ENCODE results near the gene TACR1. TPM values are rescaled to one million over a fixed set of nuclear protein-coding genes. Genes with fewer than 3 reads are reported as not detected.

The TACR1 gene
- total and polyA plus RNA-seq, 2 of the 13 experiments (the other 11 are each of a cell fraction or from before 2014, with no cell fraction given): not detected

DNA sequence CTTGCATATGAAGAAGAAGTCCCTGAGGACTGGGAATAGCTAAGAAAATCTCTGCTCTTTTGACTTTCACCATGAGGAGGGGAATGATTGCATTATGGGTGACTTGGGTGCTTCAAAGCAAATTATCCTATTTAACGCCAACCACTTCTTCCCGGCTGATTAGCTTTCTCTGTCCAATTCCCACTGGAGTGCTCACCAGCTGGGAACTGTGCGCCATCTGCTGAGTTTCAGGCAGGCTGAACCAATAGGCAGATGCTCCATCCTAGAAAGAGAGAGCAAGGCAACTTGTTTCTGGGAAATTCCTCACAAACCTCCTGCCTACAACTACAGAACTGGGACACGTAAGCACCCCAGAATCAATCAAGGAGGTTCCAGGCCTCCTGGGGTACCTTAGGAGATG is 191.5 kb downstream of the TACR1 start:
- Histone ChIP-seq H3K27ac (ENCODE audit: extremely low read length, insufficient read depth, low read length) (no peak overlapping the region), H3K9me3 (ENCODE audit: low read length) (no peaks in the 10 kb centered on the region), H3K4me3 (replicated peaks in 1 of 3; ENCODE audit: insufficient read depth in 1 of 3, low read depth in 2 of 3, low read length in 3 of 3) (no peak overlapping the region), H3K36me3 (replicated peaks in 1 of 2; ENCODE audit: control insufficient read depth in 1 of 2, insufficient read depth in 2 of 2, low read length in 2 of 2) (no peaks in the 10 kb centered on the region; a peak in 2 of 5 replicates), H2AFZ (ENCODE audit: low read length) (no peak overlapping the region), H3K4me2 (ENCODE audit: low read depth, low read length) (no peak overlapping the region), H3K9ac (ENCODE audit: insufficient read depth, low read depth, low read length) (no peak overlapping the region), H3K4me1 (ENCODE audit: insufficient read depth, low read length) (peaks cover 10% of the 10 kb centered on the region), H3K79me2 (ENCODE audit: insufficient read depth, low read length) (no peaks in the 10 kb centered on the region), H3K27me3 (ENCODE audit: control insufficient read depth in 1 of 2, insufficient read depth in 2 of 2, low read length in 2 of 2) (no peaks in the 10 kb centered on the region), H4K20me1 (ENCODE audit: insufficient read depth, low read length) (no peaks in the 10 kb centered on the region)
- TF ChIP-seq PTBP1 (IDR thresholded peaks at IDR 0.05; ENCODE audit: low read depth, low read length, poor library complexity, severe bottlenecking) (no peak), JDP2 (CRISPR knock-in tag; IDR thresholded peaks at IDR 0.05; ENCODE audit: borderline replicate concordance) (no peak), CTCF (CRISPR knock-in tag; IDR thresholded peaks at IDR 0.05) (peak; percentile 38), FOXK2 (IDR thresholded peaks at IDR 0.05) (no peak), RFXANK (CRISPR knock-in tag; IDR thresholded peaks at IDR 0.05) (no peak), HNRNPLL (IDR thresholded peaks at IDR 0.05; ENCODE audit: low read depth, low read length, poor library complexity, severe bottlenecking) (no peak), KLF16 (CRISPR knock-in tag; IDR thresholded peaks at IDR 0.05) (no peak), ZNF230 (CRISPR knock-in tag; IDR thresholded peaks at IDR 0.05) (no peak), REPIN1 (CRISPR knock-in tag; IDR thresholded peaks at IDR 0.05; ENCODE audit: borderline replicate concordance, low read depth) (no peak), HMGA1 (CRISPR knock-in tag; conservative IDR thresholded peaks at IDR 0.05) (no peak), STAG1 (CRISPR knock-in tag; IDR thresholded peaks at IDR 0.05) (peak; percentile 58), ZNF577 (CRISPR knock-in tag; IDR thresholded peaks at IDR 0.05; ENCODE audit: borderline replicate concordance, low read depth) (no peak), REXO4 (CRISPR knock-in tag; IDR thresholded peaks at IDR 0.05; ENCODE audit: borderline replicate concordance) (no peak)
- intact Hi-C loops (cut with micrococcal nuclease; ENCODE audit: unreplicated experiment): no loop called here
- ChIA-PET POLR2A (no interaction called here), CTCF (ENCODE audit: low intra/inter-chr PET ratio, low total read pairs) (no interaction called here)
- FAIRE-seq (no peak), ATAC-seq (no peak), DNase-seq (ENCODE audit: low spot score) (no peak)
- WGBS (ENCODE audit: low lambda C conversion rate): 95% methylated on average over 4 of the region's 4 CpGs
- no TSS peak for BruUV-seq (replicated peaks)
- in situ Hi-C loops (cut with HindIII; ENCODE audit: extremely low pct_ligation_motif_present, low pct_unique_long_range_greater_than_20kb): no loop called here
